CD4-positive, alpha-beta memory T cell (primary cell): ENCODE measurements around the gene MATR3. TPM values are rescaled to one million over a fixed set of nuclear protein-coding genes. Genes with fewer than 3 reads are reported as not detected.
A peak's percentile ranks its signal among the peaks of the same experiment; 100 is the strongest.

Source experiments
- CTCF ChIA-PET: fragments of 350-600 bp; sonication (Branson Sonifier 250); formaldehyde crosslinking; loops from one replicate; lab custom pipeline; 2021; ENCODE audit warnings: inconsistent platforms; ENCODE audit not compliant: partially characterized antibody; lab: Charles Lee
- POLR2A ChIA-PET: fragments of 350-600 bp; sonication (Branson Sonifier 250); formaldehyde crosslinking; loops from one replicate; lab custom pipeline; 2021; ENCODE audit not compliant: partially characterized antibody; lab: Charles Lee
- DNase-seq, 5 donors: peaks; one replicate each; pipeline versions ENCODE4 v3.0.0 to v3.0.0-alpha.2; 2020 to 2022; ENCODE audit warnings: mixed read lengths in 1 of 5
- H3K27ac ChIP-seq: one replicate; pipeline ENCODE4 v1.7.0; 2013; ENCODE audit warnings: low read depth, low read length
- H3K27me3 ChIP-seq: 2 replicates; pipeline ENCODE4 v1.7.0; 2013; ENCODE audit warnings: mild to moderate bottlenecking, low read length, moderate library complexity; ENCODE audit not compliant: insufficient read depth
- H3K36me3 ChIP-seq: 2 replicates; pipeline ENCODE4 v1.7.0; 2013; ENCODE audit warnings: mild to moderate bottlenecking, low read length, moderate library complexity; ENCODE audit not compliant: insufficient read depth
- H3K4me1 ChIP-seq: 2 replicates; pipeline ENCODE4 v1.7.0; 2013; ENCODE audit warnings: mild to moderate bottlenecking, low read length, moderate library complexity; ENCODE audit not compliant: insufficient read depth
- H3K4me3 ChIP-seq, 2 donors: one replicate each; pipeline ENCODE4 v1.7.0; 2013; ENCODE audit warnings: low read length in 2 of 2, mild to moderate bottlenecking in 1 of 2
- H3K9me3 ChIP-seq, 2 donors: one replicate each; pipeline ENCODE4 v1.7.0; 2013; ENCODE audit warnings: low read length in 2 of 2, control low read depth in 1 of 2; ENCODE audit not compliant: control insufficient read depth in 1 of 2
- H3K27ac Mint-ChIP-seq, 7 donors: one replicate each; pipeline ENCODE4 v1.8.0; 2020 to 2021; ENCODE audit warnings: mixed read lengths in 7 of 7, mild to moderate bottlenecking in 6 of 7, inconsistent platforms in 3 of 7, moderate library complexity in 3 of 7
- H3K27me3 Mint-ChIP-seq, 2 donors: one replicate each; pipeline ENCODE4 v1.8.0; 2020 to 2021; ENCODE audit warnings: mixed read lengths in 2 of 2
- H3K36me3 Mint-ChIP-seq, 2 donors: one replicate each; pipeline ENCODE4 v1.8.0; 2020 to 2021; ENCODE audit warnings: mixed read lengths in 2 of 2, inconsistent platforms in 1 of 2, mild to moderate bottlenecking in 1 of 2
- H3K4me1 Mint-ChIP-seq, 4 donors: one replicate each; pipeline ENCODE4 v1.8.0; 2020 to 2021; ENCODE audit warnings: mixed read lengths in 4 of 4, mild to moderate bottlenecking in 1 of 4
- H3K4me3 Mint-ChIP-seq, 8 donors: one replicate each; pipeline ENCODE4 v1.8.0; 2020 to 2021; ENCODE audit warnings: mixed read lengths in 8 of 8, mild to moderate bottlenecking in 7 of 8, moderate library complexity in 6 of 8, inconsistent platforms in 3 of 8
- H3K9me3 Mint-ChIP-seq, 8 donors: one replicate each; pipeline ENCODE4 v1.8.0; 2020 to 2021; ENCODE audit warnings: mixed read lengths in 8 of 8, mild to moderate bottlenecking in 5 of 8, inconsistent platforms in 3 of 8, moderate library complexity in 1 of 8
- intact Hi-C: fragments of 100-400 bp; cut with micrococcal nuclease; formaldehyde crosslinking; loops from one replicate; pipeline ENCODE4 v1.15.1; 2023
- polyA plus RNA-seq, 2 donors: library from polyadenylated mRNA; unstranded; fragments of 300-500 nt; fragmentation: Illumina TruSeq; gene quantifications; one replicate each; pipeline ENCODE4 v1.2.3, GENCODE V29; 2021
- total RNA-seq, 2 experiments: library from RNA; stranded (reverse); gene quantifications; one replicate each; pipeline ENCODE4 v1.2.3, GENCODE V29; 2021

Gene MATR3
- total and polyA plus RNA-seq, 4 experiments from 2014 or later = 228 to 419 (median 316) TPM

GRCh38 chr5:139278540-139279274 lies 14.8 kb upstream of the MATR3 start:
- Histone ChIP-seq H3K4me3 (no peak overlapping the region), H3K27ac (no peak overlapping the region), H3K4me1 (peaks cover 41% of the 10 kb centered on the region), H3K27me3 (no peaks in the 10 kb centered on the region), H3K36me3 (no peaks in the 10 kb centered on the region), H3K9me3 (no peaks in the 10 kb centered on the region)
- Mint-ChIP-seq H3K4me3 (no peak overlapping the region), H3K27me3 (no peaks in the 10 kb centered on the region), H3K4me1 (peaks cover 18 to 34% (median 21%) of the 10 kb centered on the region in 4 donors), H3K36me3 (peaks cover 9 to 19% of the 10 kb centered on the region in 2 donors), H3K27ac (no peak overlapping the region), H3K9me3 (no peaks in the 10 kb centered on the region)
- CTCF ChIA-PET = no interaction called here
- intact Hi-C loops = no loop called here
- DNase-seq = no peak
- POLR2A ChIA-PET = interaction anchor here (3.5 kb wide), 1 partner anchor 15 kb away, joined by 16 read pairs; the partner anchor contains the start of gene MATR3

- Mint-ChIP-seq H3K27me3 (no peaks in the 10 kb centered on the region), H3K4me3 (no peak overlapping the region), H3K36me3 (peaks cover 22 to 28% of the 10 kb centered on the region in 2 donors), H3K9me3 (no peaks in the 10 kb centered on the region), H3K4me1 (peaks cover 3 to 4% (median 4%) of the 10 kb centered on the region in 4 donors), H3K27ac (no peak overlapping the region)
- Histone ChIP-seq H3K9me3 (no peaks in the 10 kb centered on the region), H3K36me3 (peaks cover 5% of the 10 kb centered on the region), H3K27me3 (no peaks in the 10 kb centered on the region), H3K27ac (no peak overlapping the region), H3K4me1 (peaks cover 14% of the 10 kb centered on the region), H3K4me3 (no peak overlapping the region)
- DNase-seq = no peak
- ChIA-PET POLR2A (interaction anchor here (1.3 kb wide), 1 partner anchor 13 kb away, joined by 3 read pairs; no protein-coding TSS in a partner anchor), CTCF (interaction anchor here (1.2 kb wide), 1 partner anchor 13 kb away, joined by 3 read pairs; no protein-coding TSS in a partner anchor)
- intact Hi-C loops = no loop called here
Measured at GRCh38 chr5:139282197-139282557, 11.4 kb upstream of the MATR3 start.

GRCh38 chr5:139283252-139284166 lies 10.0 kb upstream of the MATR3 start:
- no peaks in the 10 kb centered on the region for H3K27me3 ChIP-seq
- H3K4me3 ChIP-seq = no peak overlapping the region
- H3K27ac Mint-ChIP-seq = peak overlapping the region in 1 of 7 donors; percentile 2
- CTCF ChIA-PET = interaction anchor here (1.2 kb wide), 1 partner anchor 15 kb away, joined by 3 read pairs; no protein-coding TSS in a partner anchor
- no peak for DNase-seq
- intact Hi-C loops = no loop called here
- H3K27me3 Mint-ChIP-seq = no peaks in the 10 kb centered on the region
- peaks cover under 1% of the 10 kb centered on the region for H3K4me1 ChIP-seq
- peaks cover 22 to 29% of the 10 kb centered on the region in 2 donors for H3K36me3 Mint-ChIP-seq
- H3K36me3 ChIP-seq = peaks cover 5% of the 10 kb centered on the region
- H3K9me3 Mint-ChIP-seq = no peaks in the 10 kb centered on the region
- peaks cover 0 to 3% (median 1%) of the 10 kb centered on the region in 4 donors for H3K4me1 Mint-ChIP-seq
- H3K4me3 Mint-ChIP-seq = no peak overlapping the region
- no peak overlapping the region for H3K27ac ChIP-seq
- POLR2A ChIA-PET = interaction anchor here (1.1 to 1.3 kb wide), 2 partner anchors 10 to 11 kb away, joined by 3 read pairs; partner anchors contain the start of gene MATR3
- H3K9me3 ChIP-seq = no peaks in the 10 kb centered on the region

- H3K27ac ChIP-seq = no peak overlapping the region
- no peak for DNase-seq
- POLR2A ChIA-PET = interaction anchor here (1.1 kb wide), 1 partner anchor 9 kb away, joined by 3 read pairs; the partner anchor contains the start of gene MATR3
- no peaks in the 10 kb centered on the region for H3K9me3 Mint-ChIP-seq
- no peaks in the 10 kb centered on the region for H3K4me1 ChIP-seq
- intact Hi-C loops = no loop called here
- no peaks in the 10 kb centered on the region for H3K9me3 ChIP-seq
- H3K27me3 Mint-ChIP-seq = no peaks in the 10 kb centered on the region
- no peaks in the 10 kb centered on the region for H3K27me3 ChIP-seq
- peaks cover 22 to 29% of the 10 kb centered on the region in 2 donors for H3K36me3 Mint-ChIP-seq
- H3K36me3 ChIP-seq = peaks cover 5% of the 10 kb centered on the region
- H3K4me1 Mint-ChIP-seq = peaks cover 0 to 3% (median 1%) of the 10 kb centered on the region in 4 donors
- H3K4me3 ChIP-seq = no peak overlapping the region
- CTCF ChIA-PET = interaction anchor here (0.9 kb wide), 1 partner anchor 57 kb away, joined by 3 read pairs; the partner anchor contains the start of gene PAIP2
- H3K27ac Mint-ChIP-seq = peak overlapping the region in 1 of 7 donors; percentile 40
- H3K4me3 Mint-ChIP-seq = no peak overlapping the region
Measured at GRCh38 chr5:139284295-139284694, 9.2 kb upstream of the MATR3 start.

- H3K27ac ChIP-seq = no peak overlapping the region
- Mint-ChIP-seq H3K36me3 (peaks cover 18 to 21% of the 10 kb centered on the region in 2 donors), H3K27ac (peak overlapping the region in 1 of 7 donors; percentile 52), H3K27me3 (no peaks in the 10 kb centered on the region), H3K4me3 (no peak overlapping the region), H3K9me3 (no peaks in the 10 kb centered on the region), H3K4me1 (peaks cover 0 to 3% (median 1%) of the 10 kb centered on the region in 4 donors)
- POLR2A ChIA-PET = interaction anchor here (1.2 kb wide), 1 partner anchor 56 kb away, joined by 3 read pairs; the partner anchor contains the start of gene PAIP2
- no peaks in the 10 kb centered on the region for H3K4me1 ChIP-seq
- H3K36me3 ChIP-seq = peaks cover 5% of the 10 kb centered on the region
- H3K4me3 ChIP-seq = no peak overlapping the region
- DNase-seq = no peak
- no peaks in the 10 kb centered on the region for H3K9me3 ChIP-seq
- H3K27me3 ChIP-seq = no peaks in the 10 kb centered on the region
- CTCF ChIA-PET = interaction anchor here (1.1 kb wide), 1 partner anchor 10 kb away, joined by 3 read pairs; no protein-coding TSS in a partner anchor
- intact Hi-C loops = loop anchor here (5.0 kb wide), 1 partner anchor 226 kb away; no protein-coding TSS in a partner anchor
Measured at GRCh38 chr5:139285651-139286392, 7.7 kb upstream of the MATR3 start.

- ChIA-PET CTCF (interaction anchor here (0.6 to 2.0 kb wide), 6 partner anchors 13 to 230 kb away, joined by 3 to 8 read pairs (median 4); partner anchors contain the start of gene PAIP2), POLR2A (interaction anchor here (2.4 kb wide), 1 partner anchor 54 kb away, joined by 11 read pairs; the partner anchor contains the start of gene PAIP2)
- H3K27ac ChIP-seq = no peak overlapping the region
- Mint-ChIP-seq H3K9me3 (no peaks in the 10 kb centered on the region), H3K27ac (peak overlapping the region in 1 of 7 donors; percentile 30), H3K4me3 (no peak overlapping the region), H3K27me3 (no peaks in the 10 kb centered on the region), H3K36me3 (peaks cover 16 to 18% of the 10 kb centered on the region in 2 donors), H3K4me1 (peaks cover under 1 to 3% (median 3%) of the 10 kb centered on the region in 4 donors)
- no peak for DNase-seq
- H3K9me3 ChIP-seq = no peaks in the 10 kb centered on the region
- intact Hi-C loops = loop anchor here (5.0 kb wide), 1 partner anchor 224 kb away; no protein-coding TSS in a partner anchor
- no peaks in the 10 kb centered on the region for H3K27me3 ChIP-seq
- H3K36me3 ChIP-seq = peaks cover 5% of the 10 kb centered on the region
- H3K4me1 ChIP-seq = peaks cover 6% of the 10 kb centered on the region
- no peak overlapping the region for H3K4me3 ChIP-seq
Measured at GRCh38 chr5:139287890-139288635, 5.5 kb upstream of the MATR3 start.
